Cortex of kidney (tissue), 1 donor: ENCODE data around the gene MUC4.
"Not testable (repeated sequence)": the region's sequence is repeated elsewhere in the genome, so short reads cannot be mapped to it uniquely, and the experiment has no call there.

Source experiments
- DNase-seq: peaks from one replicate; lab custom pipeline; 2025; lab: John Stamatoyannopoulos, UW

The MUC4 gene

GRCh38 chr3:195738274-195739044 lies 73.3 kb downstream of the MUC4 start:
- no peak for DNase-seq

GRCh38 chr3:195737782-195738181 lies 73.9 kb downstream of the MUC4 start:
- not testable (repeated sequence) for DNase-seq

- DNase-seq = no peak
These were observed 74.8 kb downstream of the MUC4 start for GRCh38 chr3:195736866-195737490.

DNA sequence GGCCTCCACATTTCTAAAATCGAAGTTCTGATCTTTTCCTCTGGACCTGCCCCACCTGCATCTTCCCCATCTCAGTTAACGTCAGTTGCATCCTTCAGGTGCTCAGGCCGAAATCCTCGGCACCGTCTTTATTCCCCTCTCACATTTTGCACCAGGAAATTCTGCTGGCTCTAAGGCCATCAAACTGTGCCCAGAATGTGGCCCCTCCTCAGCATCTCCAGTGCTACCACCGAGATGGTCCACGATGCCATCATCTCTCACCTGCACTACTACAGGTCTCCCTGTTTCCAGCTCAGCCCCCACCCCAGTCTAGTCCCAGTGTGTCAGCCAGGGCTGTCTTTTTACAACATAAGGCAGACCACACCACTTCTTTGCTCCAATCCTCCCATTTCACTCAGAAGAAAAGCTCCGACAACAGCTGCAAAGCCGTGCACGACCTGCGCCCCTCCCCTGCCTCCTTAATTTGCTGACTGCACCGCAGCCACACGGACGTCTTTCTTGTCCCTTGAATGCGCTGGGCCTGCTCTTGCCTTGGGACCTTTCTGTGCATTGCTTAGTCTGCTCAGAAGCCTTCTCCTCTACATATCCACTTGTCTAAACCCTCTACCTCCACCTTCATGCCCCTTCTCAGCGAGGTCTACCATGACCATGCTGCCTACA lies 76.6 kb downstream of the MUC4 start:
- DNase-seq = no peak

GRCh38 chr3:195732940-195733339 lies 78.8 kb downstream of the MUC4 start:
- DNase-seq = no peak

- DNase-seq = no peak
These were observed 80.3 kb downstream of the MUC4 start for GRCh38 chr3:195731356-195731905.

DNA sequence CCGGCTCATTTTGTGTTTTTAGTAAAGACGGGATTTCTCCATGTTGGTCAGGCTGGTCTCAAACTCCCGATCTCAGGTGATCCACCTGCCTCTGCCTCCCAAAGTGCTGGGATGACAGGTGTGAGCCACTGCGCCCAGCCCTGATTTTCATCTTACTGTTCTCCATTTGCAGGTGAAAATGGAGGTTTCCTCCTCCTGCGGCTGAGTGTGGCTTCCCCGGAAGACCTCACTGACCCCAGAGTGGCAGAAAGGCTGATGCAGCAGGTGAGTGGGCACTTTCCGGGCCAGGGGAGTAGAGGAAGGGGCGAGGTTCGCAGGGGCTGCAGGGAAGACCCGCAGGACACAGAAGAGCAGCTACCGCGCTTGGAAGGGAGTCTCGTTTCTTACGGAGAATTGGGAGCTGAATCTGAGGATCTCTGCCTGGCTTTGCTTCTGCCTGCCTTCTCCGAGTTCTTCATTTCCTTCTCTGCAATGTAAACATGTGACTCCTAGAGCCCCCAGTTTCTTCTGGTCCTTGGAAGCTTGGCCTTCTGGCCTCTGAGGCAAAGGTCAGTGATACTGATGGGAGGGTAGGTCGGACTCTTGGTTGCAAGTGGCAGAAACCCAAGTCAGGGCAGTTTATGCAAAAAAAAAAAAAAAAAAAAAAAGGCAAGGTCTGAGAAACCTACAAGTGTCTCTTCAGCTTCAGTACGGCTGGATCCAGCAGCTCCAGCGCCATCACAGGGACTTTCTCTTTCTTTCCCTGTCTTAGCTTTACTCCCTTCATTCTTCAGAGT lies 82.1 kb downstream of the MUC4 start:
- DNase-seq = no peak

- DNase-seq = not testable (repeated sequence)
These were observed 82.9 kb downstream of the MUC4 start for GRCh38 chr3:195728789-195729188.

GRCh38 chr3:195727606-195728195 lies 84.0 kb downstream of the MUC4 start:
- DNase-seq = no peak

DNA sequence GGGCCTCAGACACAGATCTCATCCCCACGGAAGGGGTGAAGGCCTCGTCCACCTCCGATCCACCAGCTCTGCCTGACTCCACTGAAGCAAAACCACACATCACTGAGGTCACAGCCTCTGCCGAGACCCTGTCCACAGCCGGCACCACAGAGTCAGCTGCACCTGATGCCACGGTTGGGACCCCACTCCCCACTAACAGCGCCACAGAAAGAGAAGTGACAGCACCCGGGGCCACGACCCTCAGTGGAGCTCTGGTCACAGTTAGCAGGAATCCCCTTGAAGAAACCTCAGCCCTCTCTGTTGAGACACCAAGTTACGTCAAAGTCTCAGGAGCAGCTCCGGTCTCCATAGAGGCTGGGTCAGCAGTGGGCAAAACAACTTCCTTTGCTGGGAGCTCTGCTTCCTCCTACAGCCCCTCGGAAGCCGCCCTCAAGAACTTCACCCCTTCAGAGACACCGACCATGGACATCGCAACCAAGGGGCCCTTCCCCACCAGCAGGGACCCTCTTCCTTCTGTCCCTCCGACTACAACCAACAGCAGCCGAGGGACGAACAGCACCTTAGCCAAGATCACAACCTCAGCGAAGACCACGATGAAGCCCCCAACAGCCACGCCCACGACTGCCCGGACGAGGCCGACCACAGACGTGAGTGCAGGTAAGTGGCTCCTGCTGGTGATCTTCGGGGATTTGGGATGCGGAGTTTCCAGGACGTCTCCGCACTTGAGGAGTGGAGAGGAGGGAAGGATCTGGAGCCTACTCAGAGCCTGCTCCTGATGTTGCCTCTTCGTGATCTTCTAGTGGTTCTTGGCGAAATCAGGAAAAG lies 85.6 kb downstream of the MUC4 start:
- not testable (repeated sequence) for DNase-seq

- DNase-seq = not testable (repeated sequence)
These were observed 87.4 kb downstream of the MUC4 start for GRCh38 chr3:195724363-195724762.

GRCh38 chr3:195722996-195723345 lies 88.8 kb downstream of the MUC4 start:
- not testable (repeated sequence) for DNase-seq

DNA sequence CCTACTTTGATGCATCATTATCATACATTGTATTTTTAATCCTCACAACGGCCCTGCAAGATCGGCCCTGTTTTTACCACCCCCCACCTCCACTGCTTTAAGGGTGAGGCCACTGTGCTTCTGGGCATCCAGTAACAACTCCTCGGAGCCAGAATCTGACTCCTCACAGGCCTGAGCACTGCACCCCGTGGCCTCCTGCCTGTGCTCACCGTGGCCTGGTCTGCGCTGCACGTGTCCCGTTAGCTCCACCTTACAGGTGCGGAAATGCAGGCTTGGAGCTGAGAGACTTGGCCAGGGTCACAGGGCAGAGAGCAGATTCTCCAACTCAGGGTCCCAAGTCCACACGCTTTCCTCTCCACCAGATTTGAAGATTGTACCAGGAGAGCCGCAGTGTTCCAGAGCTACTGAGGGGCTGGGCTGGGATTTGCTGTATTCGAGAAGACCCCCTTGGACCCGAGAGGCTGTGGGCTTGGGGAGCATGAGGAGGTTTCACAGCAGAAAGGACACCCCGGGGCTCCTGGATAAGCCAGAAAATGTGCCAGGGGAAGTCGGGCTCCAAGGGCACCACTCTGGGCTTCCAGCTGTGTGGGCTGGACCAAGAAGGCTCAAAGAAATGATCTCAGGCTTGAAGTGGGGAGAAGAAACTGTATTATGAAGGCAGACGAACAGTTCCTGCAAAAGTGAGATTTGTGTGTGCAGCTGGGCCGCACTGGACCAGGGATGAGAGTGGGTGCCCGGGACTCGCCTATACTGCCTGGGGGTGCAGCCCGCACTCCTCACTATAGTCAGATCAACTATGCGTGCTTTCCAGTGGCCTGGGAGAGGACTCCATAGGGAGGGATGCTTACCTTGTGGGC lies 89.4 kb downstream of the MUC4 start:
- not testable (repeated sequence) for DNase-seq

GRCh38 chr3:195720831-195721506 lies 90.8 kb downstream of the MUC4 start, which contains the start of gene MUC20:
Gene MUC20, plus strand, starts transcription at chr3:195720978. Its CDS starts 30 bp downstream, at chr3:195721008.
- DNase-seq = not testable (repeated sequence)

DNA sequence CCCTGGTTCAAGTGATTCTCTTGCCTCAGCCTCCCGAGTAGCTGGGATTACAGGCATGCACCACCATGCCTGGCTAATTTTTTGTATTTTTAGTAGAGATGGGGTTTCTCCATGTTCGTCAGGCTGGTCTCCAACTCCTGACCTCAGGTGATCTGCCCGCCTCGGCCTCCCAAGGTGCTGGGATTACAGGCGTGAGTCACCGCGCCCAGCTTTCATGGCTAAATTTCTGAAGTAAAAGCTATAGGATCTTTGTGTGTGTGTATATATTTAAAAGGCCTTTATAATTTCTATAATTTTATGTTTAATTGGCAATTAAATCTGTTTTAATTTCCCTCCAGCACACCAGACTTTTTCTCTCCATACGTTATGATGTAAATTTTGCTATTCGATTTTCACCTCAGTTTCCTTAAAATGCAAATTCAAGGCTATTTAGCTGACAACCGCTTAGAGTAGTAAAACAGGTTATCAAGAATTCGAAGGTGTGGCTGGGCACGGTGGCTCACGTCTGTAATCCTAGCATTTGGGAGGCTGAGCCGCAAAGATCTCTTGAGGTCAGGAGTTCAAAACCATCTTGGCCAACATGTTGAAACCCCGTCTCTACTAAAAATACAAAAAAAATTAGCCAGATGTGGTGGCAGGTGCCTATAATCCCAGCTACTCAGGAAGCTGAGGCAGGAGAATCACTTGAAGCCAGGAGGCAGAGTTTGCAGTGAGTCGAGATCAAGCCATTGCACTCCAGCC lies 92.0 kb downstream of the MUC4 start:
- DNase-seq = not testable (repeated sequence)

- DNase-seq = no peak
These were observed 93.2 kb downstream of the MUC4 start for GRCh38 chr3:195718477-195718984.

GRCh38 chr3:195717852-195718476 lies 93.8 kb downstream of the MUC4 start:
- DNase-seq = no peak

DNA sequence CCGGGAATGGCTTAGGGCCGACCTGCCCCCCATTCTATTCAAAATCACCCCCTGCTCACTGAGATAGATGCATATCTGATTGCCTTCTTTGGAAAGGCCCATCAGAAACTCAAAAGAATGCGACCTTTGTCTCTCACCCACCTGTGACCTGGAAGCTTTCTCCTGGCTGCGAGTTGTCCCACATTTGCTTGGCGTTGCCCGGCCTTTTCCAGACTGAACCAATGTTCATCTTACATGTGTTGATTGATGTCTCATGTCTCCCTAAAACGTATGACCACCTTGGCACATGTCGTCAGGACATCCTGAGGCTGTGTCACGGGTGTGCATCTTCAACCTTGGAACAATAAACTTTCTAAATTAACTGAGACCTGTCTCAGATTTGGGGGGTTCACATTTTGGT lies 94.3 kb downstream of the MUC4 start:
- no peak for DNase-seq
